PFSK-1 (cell line): ENCODE measurements around the gene VPS37B.

Source experiments
- FOXP2 ChIP-seq: optimal IDR thresholded peaks from 2 replicates; pipeline ENCODE3; 2011; ENCODE audit warnings: borderline replicate concordance, control low read depth, inconsistent platforms; ENCODE audit not compliant: insufficient read depth; ENCODE audit errors: extremely low read length, extremely low read depth
- POLR2AphosphoS5 ChIP-seq: IDR thresholded peaks from 2 replicates; pipeline ENCODE4 v1.6.1; 2012; ENCODE audit warnings: low read depth, mild to moderate bottlenecking, control low read depth, low read length, moderate library complexity
- REST ChIP-seq, 2 experiments: IDR thresholded peaks; 2 replicates each; pipeline versions ENCODE4 v1.6.1 to v1.8.0; 2011 to 2012; ENCODE audit warnings: low read depth in 2 of 2, low read length in 2 of 2, control low read depth in 1 of 2, inconsistent platforms in 1 of 2, mild to moderate bottlenecking in 1 of 2, moderate library complexity in 1 of 2; ENCODE audit not compliant: insufficient read depth in 1 of 2
- SIN3A ChIP-seq: IDR thresholded peaks from 2 replicates; pipeline ENCODE4 v1.6.1; 2012; ENCODE audit warnings: mild to moderate bottlenecking, low read length, moderate library complexity, borderline replicate concordance; ENCODE audit not compliant: insufficient read depth
- TAF1 ChIP-seq: IDR thresholded peaks from 2 replicates; pipeline ENCODE4 v1.6.1; 2012; ENCODE audit warnings: low read length, control low read depth, borderline replicate concordance; ENCODE audit not compliant: insufficient read depth

VPS37B gene

GRCh38 chr12:122929812-122930211, 33.9 kb upstream of the VPS37B start:
- TF ChIP-seq TAF1 (no peak), POLR2AphosphoS5 (no peak), REST (IDR thresholded peaks at IDR 0.05; ENCODE audit: insufficient read depth in 1 of 2, low read depth in 2 of 2, low read length in 2 of 2) (no peak), SIN3A (no peak), FOXP2 (no peak)

GRCh38 chr12:122929148-122929538, 33.2 kb upstream of the VPS37B start:
- TF ChIP-seq FOXP2 (no peak), SIN3A (no peak), REST (IDR thresholded peaks at IDR 0.05; ENCODE audit: insufficient read depth in 1 of 2, low read depth in 2 of 2, low read length in 2 of 2) (no peak), TAF1 (no peak), POLR2AphosphoS5 (no peak)

- TF ChIP-seq FOXP2 (no peak), TAF1 (no peak), REST (IDR thresholded peaks at IDR 0.05; ENCODE audit: insufficient read depth in 1 of 2, low read depth in 2 of 2, low read length in 2 of 2) (no peak), POLR2AphosphoS5 (no peak)
Observed at GRCh38 chr12:122928404-122929147, 32.7 kb upstream of the VPS37B start.

GRCh38 chr12:122927756-122928403, 32.0 kb upstream of the VPS37B start:
- no peak for TF ChIP-seq TAF1
- no peak for TF ChIP-seq REST (IDR thresholded peaks at IDR 0.05; ENCODE audit: insufficient read depth in 1 of 2, low read depth in 2 of 2, low read length in 2 of 2)
- TF ChIP-seq FOXP2: no peak
- TF ChIP-seq SIN3A: no peak
- no peak for TF ChIP-seq POLR2AphosphoS5

GRCh38 chr12:122921917-122922316, 26.0 kb upstream of the VPS37B start:
- TF ChIP-seq TAF1 (no peak), REST (IDR thresholded peaks at IDR 0.05; ENCODE audit: insufficient read depth in 1 of 2, low read depth in 2 of 2, low read length in 2 of 2) (no peak), POLR2AphosphoS5 (no peak), FOXP2 (no peak), SIN3A (no peak)
